Neural crest cell (in vitro differentiated cells): ENCODE results near the gene CACNA1H. TPM values are rescaled to one million over a fixed set of nuclear protein-coding genes. Genes with fewer than 3 reads are reported as not detected.

Source experiments
- DNase-seq: peaks from one replicate; pipeline ENCODE4 v3.0.0; 2021; ENCODE audit warnings: low read depth, mixed read lengths, low spot score
- H3K27ac Mint-ChIP-seq: one replicate; pipeline ENCODE4 v1.8.0; 2021; ENCODE audit warnings: mild to moderate bottlenecking, mixed read lengths; ENCODE audit not compliant: unreplicated experiment
- H3K27me3 Mint-ChIP-seq: 2 replicates; pipeline ENCODE4 v1.8.0; 2021; ENCODE audit warnings: low read depth, mild to moderate bottlenecking, mixed read lengths
- H3K36me3 Mint-ChIP-seq: 2 replicates; pipeline ENCODE4 v1.8.0; 2021; ENCODE audit warnings: low read depth, mild to moderate bottlenecking, mixed read lengths
- H3K4me1 Mint-ChIP-seq: 2 replicates; pipeline ENCODE4 v1.8.0; 2021; ENCODE audit warnings: mixed read lengths
- H3K4me3 Mint-ChIP-seq: one replicate; pipeline ENCODE4 v1.8.0; 2021; ENCODE audit warnings: mild to moderate bottlenecking, mixed read lengths
- H3K9me3 Mint-ChIP-seq: 2 replicates; pipeline ENCODE4 v1.8.0; 2021; ENCODE audit warnings: mixed read lengths
- CTCF ChIP-seq: fragments of 200-600 bp; sonication (generic); conservative IDR thresholded peaks from 2 replicates; pipeline ENCODE4 v1.5.0; 2021; ENCODE audit warnings: antibody characterized with exemption, mild to moderate bottlenecking
- total RNA-seq: library from RNA; stranded (reverse); gene quantifications from 2 replicates; pipeline ENCODE4 v1.2.1, GENCODE V29; 2021

CACNA1H gene
- total RNA-seq, 1 donor from 2014 or later, result 10.7 TPM

- DNase-seq, result no peak
- H3K27me3 Mint-ChIP-seq, result no peaks in the 10 kb centered on the region
- no peaks in the 10 kb centered on the region for H3K9me3 Mint-ChIP-seq
- H3K4me3 Mint-ChIP-seq, result no peak overlapping the region
- H3K36me3 Mint-ChIP-seq, result no peaks in the 10 kb centered on the region
- H3K4me1 Mint-ChIP-seq, result no peaks in the 10 kb centered on the region
- TF ChIP-seq CTCF, result no peak
- no peak overlapping the region for H3K27ac Mint-ChIP-seq
Measured at GRCh38 chr16:1123525-1124230, 29.2 kb upstream of the CACNA1H start.

DNA sequence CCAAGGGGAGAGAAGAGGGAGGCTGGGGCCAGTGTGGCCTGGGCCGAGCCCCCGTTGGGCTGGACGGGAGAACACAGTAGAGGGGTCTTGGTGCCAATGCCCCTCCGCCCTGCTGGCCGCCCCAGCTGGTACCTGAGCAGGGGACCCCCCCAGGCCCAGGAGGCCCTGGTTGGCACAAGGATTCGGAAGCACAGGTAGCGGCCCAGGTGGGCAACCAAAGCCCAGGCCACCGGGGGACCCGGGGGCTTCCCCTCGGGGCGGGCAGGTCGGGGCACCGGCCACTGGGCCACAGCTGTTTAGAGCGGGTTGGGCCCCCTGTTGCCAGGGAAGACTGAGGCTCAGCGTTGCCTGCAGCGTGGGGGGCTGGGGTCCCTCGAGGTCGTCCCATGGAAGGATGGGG lies 28.6 kb upstream of the CACNA1H start:
- Mint-ChIP-seq H3K4me1 (no peaks in the 10 kb centered on the region), H3K27me3 (no peaks in the 10 kb centered on the region), H3K9me3 (no peaks in the 10 kb centered on the region), H3K36me3 (no peaks in the 10 kb centered on the region), H3K4me3 (no peak overlapping the region), H3K27ac (no peak overlapping the region)
- no peak for DNase-seq
- no peak for TF ChIP-seq CTCF

GRCh38 chr16:1124795-1125194 lies 28.1 kb upstream of the CACNA1H start:
- no peak for TF ChIP-seq CTCF
- no peaks in the 10 kb centered on the region for H3K4me1 Mint-ChIP-seq
- DNase-seq, result no peak
- H3K36me3 Mint-ChIP-seq, result no peaks in the 10 kb centered on the region
- no peak overlapping the region for H3K27ac Mint-ChIP-seq
- H3K9me3 Mint-ChIP-seq, result no peaks in the 10 kb centered on the region
- H3K4me3 Mint-ChIP-seq, result no peak overlapping the region
- no peaks in the 10 kb centered on the region for H3K27me3 Mint-ChIP-seq

DNA sequence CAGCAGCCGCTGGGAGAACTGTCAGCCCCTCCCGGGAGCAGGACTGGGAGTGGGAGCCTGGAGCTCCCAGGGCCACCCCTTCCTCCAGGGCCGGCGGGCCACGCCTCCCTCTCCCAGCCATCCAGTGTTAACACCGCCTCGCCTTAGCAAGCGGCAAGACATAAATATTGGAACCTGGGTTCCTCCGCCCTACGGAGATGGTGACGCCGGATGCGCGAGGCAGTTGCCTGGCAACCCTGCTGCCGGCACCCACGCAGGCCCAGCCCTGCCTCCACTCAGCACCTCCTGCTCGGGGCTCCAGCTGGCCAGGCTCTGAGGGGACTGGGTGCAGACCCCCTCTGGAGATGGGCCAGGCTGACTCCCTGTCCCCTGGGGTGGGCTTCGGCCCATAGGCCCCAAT lies 27.4 kb upstream of the CACNA1H start:
- H3K27me3 Mint-ChIP-seq, result no peaks in the 10 kb centered on the region
- no peaks in the 10 kb centered on the region for H3K4me1 Mint-ChIP-seq
- no peaks in the 10 kb centered on the region for H3K36me3 Mint-ChIP-seq
- no peak overlapping the region for H3K27ac Mint-ChIP-seq
- H3K9me3 Mint-ChIP-seq, result no peaks in the 10 kb centered on the region
- H3K4me3 Mint-ChIP-seq, result no peak overlapping the region
- no peak for TF ChIP-seq CTCF
- no peak for DNase-seq

- Mint-ChIP-seq H3K36me3 (no peaks in the 10 kb centered on the region), H3K27me3 (no peaks in the 10 kb centered on the region), H3K9me3 (no peaks in the 10 kb centered on the region), H3K27ac (no peak overlapping the region), H3K4me1 (no peaks in the 10 kb centered on the region), H3K4me3 (no peak overlapping the region)
- no peak for TF ChIP-seq CTCF
- DNase-seq, result no peak
Measured at GRCh38 chr16:1126044-1126443, 26.9 kb upstream of the CACNA1H start.
